Measurements from ENCODE around the gene ZFP57.

Gene ZFP57

GRCh38 chr6:29656798-29657197, 24.2 kb downstream of the ZFP57 start, which contains the start of gene MOG:
Gene MOG (plus strand): TSS chr6:29657092. CDS start chr6:29657210, 118 bp downstream.
- H3K36me3 ChIP-seq (ENCODE audit: control insufficient read depth in 5 of 5, insufficient read depth in 5 of 5, low read length in 5 of 5) = no peaks in the 10 kb centered on the region

GRCh38 chr6:29656157-29656556, 24.8 kb downstream of the ZFP57 start:
- Histone ChIP-seq H3K27ac (ENCODE audit: low read depth, low read length) (no peak overlapping the region), H3K9ac (ENCODE audit: low read length in 5 of 5) (no peak overlapping the region)

More at GRCh38 chr6:29656798-29657197, 24.2 kb downstream of the ZFP57 start, which contains the start of gene MOG:
- H3K27me3 ChIP-seq (ENCODE audit: control insufficient read depth in 5 of 5, insufficient read depth in 4 of 5, low read length in 5 of 5) = peaks cover 7 to 15% (median 13%) of the 10 kb centered on the region in 5 donors
- H3K4me3 ChIP-seq (ENCODE audit: low read depth in 1 of 5, low read length in 5 of 5) = no peak within 1 kb of the TSS
- H3K27ac ChIP-seq (ENCODE audit: low read depth, low read length) = no peak within 1 kb of the TSS
- H3K4me1 ChIP-seq (ENCODE audit: control insufficient read depth in 5 of 5, insufficient read depth in 5 of 5, low read length in 5 of 5) = peaks cover 0 to 2% (median 0%) of the 10 kb centered on the region in 5 donors
- H3K9ac ChIP-seq (ENCODE audit: low read length in 5 of 5) = no peak within 1 kb of the TSS
- H3K9me3 ChIP-seq (ENCODE audit: control insufficient read depth in 5 of 5, low read length in 5 of 5) = no peaks in the 10 kb centered on the region

DNA sequence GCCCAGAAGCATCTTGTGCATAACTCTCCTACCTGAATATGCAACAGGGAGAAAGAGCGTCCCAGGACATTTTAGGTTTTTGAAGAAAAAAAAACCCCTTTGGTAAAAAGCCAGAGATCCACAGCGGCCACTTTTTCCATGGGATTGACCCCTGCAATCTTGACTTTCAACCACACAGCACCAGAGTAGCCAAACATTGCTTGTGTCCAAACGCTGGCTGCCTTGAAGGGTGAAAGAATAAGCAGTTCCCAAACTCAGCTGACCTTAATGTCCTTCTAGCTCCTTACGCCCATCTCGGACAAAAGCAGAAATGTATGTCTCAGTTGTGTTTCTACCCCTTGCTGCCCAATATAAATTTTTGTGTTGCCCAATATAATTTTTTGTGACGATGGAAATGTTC, 25.3 kb downstream of the ZFP57 start:
- Histone ChIP-seq H3K27me3 (ENCODE audit: control insufficient read depth in 5 of 5, insufficient read depth in 4 of 5, low read length in 5 of 5) (peaks cover 7 to 13% (median 11%) of the 10 kb centered on the region in 5 donors), H3K4me3 (ENCODE audit: low read depth in 1 of 5, low read length in 5 of 5) (no peak overlapping the region), H3K9ac (ENCODE audit: low read length in 5 of 5) (no peak overlapping the region), H3K36me3 (ENCODE audit: control insufficient read depth in 5 of 5, insufficient read depth in 5 of 5, low read length in 5 of 5) (no peaks in the 10 kb centered on the region), H3K9me3 (ENCODE audit: control insufficient read depth in 5 of 5, low read length in 5 of 5) (no peaks in the 10 kb centered on the region), H3K27ac (ENCODE audit: low read depth, low read length) (no peak overlapping the region), H3K4me1 (ENCODE audit: control insufficient read depth in 5 of 5, insufficient read depth in 5 of 5, low read length in 5 of 5) (peaks cover 0 to 2% (median 0%) of the 10 kb centered on the region in 5 donors)

More at GRCh38 chr6:29656157-29656556, 24.8 kb downstream of the ZFP57 start:
- no peak overlapping the region for H3K4me3 ChIP-seq (ENCODE audit: low read depth in 1 of 5, low read length in 5 of 5)
- no peaks in the 10 kb centered on the region for H3K36me3 ChIP-seq (ENCODE audit: control insufficient read depth in 5 of 5, insufficient read depth in 5 of 5, low read length in 5 of 5)
- H3K4me1 ChIP-seq (ENCODE audit: control insufficient read depth in 5 of 5, insufficient read depth in 5 of 5, low read length in 5 of 5) = peaks cover 0 to 2% (median 0%) of the 10 kb centered on the region in 5 donors
- peaks cover 7 to 13% (median 12%) of the 10 kb centered on the region in 5 donors for H3K27me3 ChIP-seq (ENCODE audit: control insufficient read depth in 5 of 5, insufficient read depth in 4 of 5, low read length in 5 of 5)
- H3K9me3 ChIP-seq (ENCODE audit: control insufficient read depth in 5 of 5, low read length in 5 of 5) = no peaks in the 10 kb centered on the region

- Histone ChIP-seq H3K9me3 (ENCODE audit: control insufficient read depth in 5 of 5, low read length in 5 of 5) (no peaks in the 10 kb centered on the region), H3K4me3 (ENCODE audit: low read depth in 1 of 5, low read length in 5 of 5) (no peak overlapping the region), H3K27ac (ENCODE audit: low read depth, low read length) (no peak overlapping the region), H3K4me1 (ENCODE audit: control insufficient read depth in 5 of 5, insufficient read depth in 5 of 5, low read length in 5 of 5) (peaks cover 0 to 11% (median 10%) of the 10 kb centered on the region in 5 donors), H3K36me3 (ENCODE audit: control insufficient read depth in 5 of 5, insufficient read depth in 5 of 5, low read length in 5 of 5) (no peaks in the 10 kb centered on the region), H3K9ac (ENCODE audit: low read length in 5 of 5) (no peak overlapping the region), H3K27me3 (ENCODE audit: control insufficient read depth in 5 of 5, insufficient read depth in 4 of 5, low read length in 5 of 5) (peaks cover 3 to 13% (median 7%) of the 10 kb centered on the region in 5 donors)
Measured at GRCh38 chr6:29653452-29654038, 27.4 kb downstream of the ZFP57 start.

DNA sequence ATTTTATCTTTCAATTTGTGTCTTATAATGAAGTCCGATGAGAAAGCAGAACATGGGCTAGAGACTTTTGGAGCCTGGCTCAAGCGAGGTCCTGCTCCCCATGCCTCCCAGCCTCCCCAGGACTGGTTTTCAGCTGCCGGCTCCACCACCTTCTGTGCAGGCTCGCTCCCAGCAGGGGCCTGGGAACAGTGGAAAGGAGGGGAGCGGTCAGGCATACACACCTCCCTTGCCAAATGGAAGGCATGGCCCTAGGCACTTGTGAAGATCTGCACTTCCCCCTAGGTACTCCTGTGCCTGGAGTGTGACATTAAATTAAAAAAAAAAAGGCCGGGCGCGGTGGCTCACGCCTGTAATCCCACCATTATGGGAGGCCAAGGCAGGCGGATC, 28.8 kb downstream of the ZFP57 start:
- no peak overlapping the region for H3K4me3 ChIP-seq (ENCODE audit: low read depth in 1 of 5, low read length in 5 of 5)
- H3K27ac ChIP-seq (ENCODE audit: low read depth, low read length) = no peak overlapping the region

DNA sequence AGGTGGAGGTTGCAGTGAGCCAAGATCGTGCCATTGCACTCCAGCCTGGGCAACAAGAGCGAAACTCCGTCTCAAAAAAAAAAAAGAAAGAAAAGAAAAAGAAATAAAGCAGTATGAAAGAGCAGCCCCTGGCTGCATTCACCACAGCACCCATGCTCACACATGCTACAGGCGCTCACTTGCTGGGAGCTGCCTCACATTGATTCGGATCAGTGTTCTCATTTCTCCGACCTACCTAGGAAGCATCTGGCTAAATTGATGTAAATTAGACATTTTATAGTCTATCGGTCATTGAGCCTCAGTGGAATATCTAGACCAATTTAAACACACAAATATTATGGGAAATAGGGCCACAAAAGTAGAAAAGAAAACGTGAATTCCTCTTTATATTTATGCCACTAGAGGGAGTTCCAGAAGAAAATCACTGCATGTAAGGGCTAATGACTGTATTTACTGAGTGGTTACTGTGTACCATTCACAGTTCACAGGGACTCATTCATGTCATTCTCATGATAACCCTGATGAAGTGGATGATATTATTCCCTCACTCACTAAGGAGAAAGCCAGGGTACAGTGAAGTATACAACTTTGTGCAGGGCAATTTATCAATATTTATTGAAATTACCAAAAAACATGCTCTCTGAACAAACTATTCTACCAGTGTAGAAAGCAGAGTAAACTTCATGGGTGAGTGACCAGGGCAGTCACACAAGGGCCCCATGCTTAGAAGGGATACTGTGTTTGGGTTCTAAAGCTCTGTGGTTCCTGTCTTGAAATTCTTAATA, 29.3 kb downstream of the ZFP57 start:
- Histone ChIP-seq H3K4me1 (ENCODE audit: control insufficient read depth in 5 of 5, insufficient read depth in 5 of 5, low read length in 5 of 5) (peaks cover 0 to 11% (median 10%) of the 10 kb centered on the region in 5 donors), H3K9ac (ENCODE audit: low read length in 5 of 5) (no peak overlapping the region), H3K9me3 (ENCODE audit: control insufficient read depth in 5 of 5, low read length in 5 of 5) (no peaks in the 10 kb centered on the region), H3K4me3 (ENCODE audit: low read depth in 1 of 5, low read length in 5 of 5) (no peak overlapping the region), H3K27me3 (ENCODE audit: control insufficient read depth in 5 of 5, insufficient read depth in 4 of 5, low read length in 5 of 5) (peaks cover 0 to 6% (median 3%) of the 10 kb centered on the region in 5 donors), H3K36me3 (ENCODE audit: control insufficient read depth in 5 of 5, insufficient read depth in 5 of 5, low read length in 5 of 5) (no peaks in the 10 kb centered on the region), H3K27ac (ENCODE audit: low read depth, low read length) (no peak overlapping the region)

More for the DNA sequence above, 28.8 kb downstream of the ZFP57 start:
- H3K9me3 ChIP-seq (ENCODE audit: control insufficient read depth in 5 of 5, low read length in 5 of 5) = no peaks in the 10 kb centered on the region
- H3K36me3 ChIP-seq (ENCODE audit: control insufficient read depth in 5 of 5, insufficient read depth in 5 of 5, low read length in 5 of 5) = no peaks in the 10 kb centered on the region
- H3K4me1 ChIP-seq (ENCODE audit: control insufficient read depth in 5 of 5, insufficient read depth in 5 of 5, low read length in 5 of 5) = peaks cover 0 to 11% (median 10%) of the 10 kb centered on the region in 5 donors
- no peak overlapping the region for H3K9ac ChIP-seq (ENCODE audit: low read length in 5 of 5)
- peaks cover 3 to 8% (median 5%) of the 10 kb centered on the region in 5 donors for H3K27me3 ChIP-seq (ENCODE audit: control insufficient read depth in 5 of 5, insufficient read depth in 4 of 5, low read length in 5 of 5)

DNA sequence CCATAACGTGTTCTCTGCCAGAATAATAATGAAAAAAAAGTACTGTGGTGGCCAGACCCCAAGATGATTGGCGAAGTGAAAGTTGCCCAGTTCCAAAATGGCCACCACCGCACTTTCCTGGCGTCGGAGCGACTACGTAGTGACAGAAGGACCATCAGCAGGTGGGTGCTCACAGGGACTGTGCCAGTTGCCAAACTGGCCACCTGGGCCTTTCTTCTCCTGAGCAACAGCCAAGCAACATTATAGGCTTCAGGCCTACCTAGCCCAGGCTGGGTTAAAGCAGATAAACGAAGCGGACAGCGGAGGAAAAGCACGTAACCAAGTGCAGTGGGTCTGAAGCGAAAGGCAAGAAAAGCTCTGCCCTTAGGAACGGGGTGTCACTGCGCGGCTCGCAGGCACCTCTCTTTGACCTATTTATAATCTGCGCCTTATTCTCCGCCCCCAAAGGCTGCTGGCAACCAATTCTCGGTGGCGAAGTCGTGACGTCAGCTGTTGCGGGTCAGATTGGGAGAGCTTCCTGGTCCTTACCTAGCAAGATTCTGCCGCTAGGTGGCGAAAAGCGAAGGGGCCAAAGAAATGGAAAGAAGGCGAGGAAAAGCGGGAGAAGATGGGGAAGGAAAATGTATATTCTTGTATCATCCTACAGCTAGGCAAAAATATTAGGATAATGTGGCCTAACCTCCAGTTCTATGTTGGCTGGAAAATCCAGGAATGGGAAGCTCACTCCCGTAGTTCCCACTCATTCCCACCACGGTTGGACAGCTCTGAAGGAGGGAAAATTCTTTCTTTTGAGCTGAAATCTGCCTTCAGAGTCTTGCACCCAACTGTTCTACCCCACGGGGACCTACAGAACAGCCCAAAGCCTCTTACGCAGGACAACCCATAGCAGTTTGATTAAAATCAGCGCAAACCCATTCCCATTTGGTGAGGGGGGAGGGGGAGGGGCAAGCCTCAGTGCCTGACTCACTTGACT, 31.0 kb downstream of the ZFP57 start:
- Histone ChIP-seq H3K4me1 (ENCODE audit: control insufficient read depth in 5 of 5, insufficient read depth in 5 of 5, low read length in 5 of 5) (peaks cover 0 to 11% (median 10%) of the 10 kb centered on the region in 5 donors), H3K27me3 (ENCODE audit: control insufficient read depth in 5 of 5, insufficient read depth in 4 of 5, low read length in 5 of 5) (peaks cover 0 to 5% (median 1%) of the 10 kb centered on the region in 5 donors), H3K9me3 (ENCODE audit: control insufficient read depth in 5 of 5, low read length in 5 of 5) (no peaks in the 10 kb centered on the region), H3K4me3 (ENCODE audit: low read depth in 1 of 5, low read length in 5 of 5) (peak overlapping the region; percentile 69 to 92 (median 91)), H3K9ac (ENCODE audit: low read length in 5 of 5) (peak overlapping the region; percentile 31 to 91 (median 71)), H3K27ac (ENCODE audit: low read depth, low read length) (peak overlapping the region; percentile 73), H3K36me3 (ENCODE audit: control insufficient read depth in 5 of 5, insufficient read depth in 5 of 5, low read length in 5 of 5) (no peaks in the 10 kb centered on the region)

- Histone ChIP-seq H3K4me3 (ENCODE audit: low read depth in 1 of 5, low read length in 5 of 5) (no peak overlapping the region), H3K9ac (ENCODE audit: low read length in 5 of 5) (no peak overlapping the region), H3K4me1 (ENCODE audit: control insufficient read depth in 5 of 5, insufficient read depth in 5 of 5, low read length in 5 of 5) (peaks cover 0 to 11% (median 9%) of the 10 kb centered on the region in 5 donors)
Measured at GRCh38 chr6:29647927-29648642, 32.9 kb downstream of the ZFP57 start.

More at GRCh38 chr6:29647927-29648642, 32.9 kb downstream of the ZFP57 start:
- Histone ChIP-seq H3K27me3 (ENCODE audit: control insufficient read depth in 5 of 5, insufficient read depth in 4 of 5, low read length in 5 of 5) (no peaks in the 10 kb centered on the region), H3K36me3 (ENCODE audit: control insufficient read depth in 5 of 5, insufficient read depth in 5 of 5, low read length in 5 of 5) (no peaks in the 10 kb centered on the region), H3K9me3 (ENCODE audit: control insufficient read depth in 5 of 5, low read length in 5 of 5) (no peaks in the 10 kb centered on the region), H3K27ac (ENCODE audit: low read depth, low read length) (no peak overlapping the region)

All from subcutaneous abdominal adipose tissue (tissue), 5 donors.